Measurements from ENCODE around the gene PAIP2. TPM values are rescaled to one million over a fixed set of nuclear protein-coding genes. Genes with fewer than 3 reads are reported as not detected.

PAIP2 gene
- total and polyA plus RNA-seq, 2 of the 4 experiments (the other 2 are of a cell fraction): 41.9 to 59.5 TPM

GRCh38 chr5:139394123-139394653, 52.5 kb downstream of the PAIP2 start:
- no peak overlapping the region for H3K4me2 ChIP-seq (ENCODE audit: low read depth, low read length)
- no peak overlapping the region for H3K18ac ChIP-seq (ENCODE audit: low read depth, low read length)
- no peak overlapping the region for H3K4ac ChIP-seq (ENCODE audit: low read depth, low read length)
- 20% methylated on average over 16 of the region's 62 CpGs; no CpG with 5 or more reads in 1 of the 2 experiments for WGBS, 2 experiments (ENCODE audit: extremely low coverage in 2 of 2, insufficient read length in 1 of 2)
- H2BK15ac ChIP-seq (ENCODE audit: low read depth, low read length): no peak overlapping the region
- H3K9ac ChIP-seq (ENCODE audit: low read depth, low read length): no peak overlapping the region
- intact Hi-C loops (cut with micrococcal nuclease): no loop called here
- peaks cover 3% of the 10 kb centered on the region; the same call in 1 of the 2 replicates for H3K4me1 ChIP-seq (ENCODE audit: control insufficient read depth, insufficient read depth, low read length)
- peak overlapping the region; percentile 24 for H3K4me3 ChIP-seq (ENCODE audit: insufficient read depth, low read depth, low read length)
- BruUV-seq (replicated peaks): no TSS peak
- H3K36me3 ChIP-seq (ENCODE audit: control insufficient read depth, insufficient read depth, low read length): no peaks in the 10 kb centered on the region
- no peak for DNase-seq
- no peak overlapping the region for H3K23ac ChIP-seq (ENCODE audit: low read depth, low read length)
- H4K8ac ChIP-seq (ENCODE audit: low read depth in 2 of 2, low read length in 2 of 2): no peak overlapping the region; a peak in 1 of 4 replicates
- H4K91ac ChIP-seq (ENCODE audit: insufficient read depth, low read depth, low read length): no peak overlapping the region
- H3K14ac ChIP-seq (replicated peaks; ENCODE audit: low read depth, low read length): no peak overlapping the region
- no peak overlapping the region for H2BK120ac ChIP-seq (ENCODE audit: low read depth, low read length)
- H3K79me1 ChIP-seq (ENCODE audit: low read depth in 1 of 2, low read length in 2 of 2): no peaks in the 10 kb centered on the region
- no peak overlapping the region for H2AK5ac ChIP-seq (ENCODE audit: low read depth, low read length)
- TF ChIP-seq, protein P1, sequence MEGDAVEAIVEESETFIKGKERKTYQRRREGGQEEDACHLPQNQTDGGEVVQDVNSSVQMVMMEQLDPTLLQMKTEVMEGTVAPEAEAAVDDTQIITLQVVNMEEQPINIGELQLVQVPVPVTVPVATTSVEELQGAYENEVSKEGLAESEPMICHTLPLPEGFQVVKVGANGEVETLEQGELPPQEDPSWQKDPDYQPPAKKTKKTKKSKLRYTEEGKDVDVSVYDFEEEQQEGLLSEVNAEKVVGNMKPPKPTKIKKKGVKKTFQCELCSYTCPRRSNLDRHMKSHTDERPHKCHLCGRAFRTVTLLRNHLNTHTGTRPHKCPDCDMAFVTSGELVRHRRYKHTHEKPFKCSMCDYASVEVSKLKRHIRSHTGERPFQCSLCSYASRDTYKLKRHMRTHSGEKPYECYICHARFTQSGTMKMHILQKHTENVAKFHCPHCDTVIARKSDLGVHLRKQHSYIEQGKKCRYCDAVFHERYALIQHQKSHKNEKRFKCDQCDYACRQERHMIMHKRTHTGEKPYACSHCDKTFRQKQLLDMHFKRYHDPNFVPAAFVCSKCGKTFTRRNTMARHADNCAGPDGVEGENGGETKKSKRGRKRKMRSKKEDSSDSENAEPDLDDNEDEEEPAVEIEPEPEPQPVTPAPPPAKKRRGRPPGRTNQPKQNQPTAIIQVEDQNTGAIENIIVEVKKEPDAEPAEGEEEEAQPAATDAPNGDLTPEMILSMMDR (conservative IDR thresholded peaks at IDR 0.05; ENCODE audit: low read depth, low read length): peak; percentile 17; the same call in 1 of the 2 replicates
- TF ChIP-seq SMC3 (IDR thresholded peaks at IDR 0.05; ENCODE audit: low read depth, low read length) (no peak), MAZ (IDR thresholded peaks at IDR 0.05; ENCODE audit: borderline replicate concordance, low read depth, low read length) (no peak), CHD1 (IDR thresholded peaks at IDR 0.05; ENCODE audit: low read depth, low read length) (no peak), NFE2L2 (IDR thresholded peaks at IDR 0.05; ENCODE audit: low read depth, low read length) (no peak), MAFK (IDR thresholded peaks at IDR 0.05; ENCODE audit: low read depth, low read length) (no peak)
- TF ChIP-seq, protein P2, sequence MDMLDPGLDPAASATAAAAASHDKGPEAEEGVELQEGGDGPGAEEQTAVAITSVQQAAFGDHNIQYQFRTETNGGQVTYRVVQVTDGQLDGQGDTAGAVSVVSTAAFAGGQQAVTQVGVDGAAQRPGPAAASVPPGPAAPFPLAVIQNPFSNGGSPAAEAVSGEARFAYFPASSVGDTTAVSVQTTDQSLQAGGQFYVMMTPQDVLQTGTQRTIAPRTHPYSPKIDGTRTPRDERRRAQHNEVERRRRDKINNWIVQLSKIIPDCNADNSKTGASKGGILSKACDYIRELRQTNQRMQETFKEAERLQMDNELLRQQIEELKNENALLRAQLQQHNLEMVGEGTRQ (IDR thresholded peaks at IDR 0.05; ENCODE audit: low read depth, low read length): no peak
- peaks cover 16% of the 10 kb centered on the region; the same call in 1 of the 2 replicates for H3K9me3 ChIP-seq (ENCODE audit: control insufficient read depth, insufficient read depth, low read length)
- H3K9me1 ChIP-seq (ENCODE audit: insufficient read depth, low read length): no peaks in the 10 kb centered on the region
- no peak overlapping the region for H4K5ac ChIP-seq (ENCODE audit: low read depth, low read length)
- dilution Hi-C loops (cut with HindIII; ENCODE audit: low sequenced_read_pairs, unreplicated experiment): no loop called here
- POLR2A ChIA-PET (ENCODE audit: unreplicated experiment): no interaction called here
- H3K27ac ChIP-seq (ENCODE audit: insufficient read depth, low read length): no peak overlapping the region
- H3K27me3 ChIP-seq (ENCODE audit: control insufficient read depth, insufficient read depth, low read length): peaks cover 28% of the 10 kb centered on the region
- H3K56ac ChIP-seq (ENCODE audit: extremely low read depth, insufficient read depth, low read length): no peak overlapping the region
- H2BK20ac ChIP-seq (ENCODE audit: low read depth, low read length): no peak overlapping the region
- no peak overlapping the region for H2BK5ac ChIP-seq (ENCODE audit: low read depth, low read length, poor library complexity, severe bottlenecking)
- CTCF ChIA-PET: no interaction called here
- ATAC-seq (ENCODE audit: low read depth): no peak
- in situ Hi-C loops (cut with MboI; ENCODE audit: low sequenced_read_pairs): no loop called here
- peak overlapping the region; percentile 83 for H2AFZ ChIP-seq (replicated peaks; ENCODE audit: low read length, poor library complexity)
- H2AK9ac ChIP-seq (replicated peaks; ENCODE audit: low read depth, low read length, poor library complexity): peak overlapping the region; percentile 57
- no peaks in the 10 kb centered on the region for H4K20me1 ChIP-seq (ENCODE audit: insufficient read depth, low read length)

Measured in IMR-90 (cell line).